HG02588 (cell line): ENCODE measurements around the gene GINS3.

Source experiments
- ATAC-seq: cut with Tn5 transposase; IDR thresholded peaks from one replicate; pipeline ENCODE4 v1.9.1; 2021; ENCODE audit warnings: mild to moderate bottlenecking, moderate library complexity; ENCODE audit not compliant: unreplicated experiment

The GINS3 gene

GRCh38 chr16:58421529-58421928, 29.3 kb downstream of the GINS3 start:
- no peak for ATAC-seq

GRCh38 chr16:58422809-58423208, 30.5 kb downstream of the GINS3 start:
- ATAC-seq: no peak

GRCh38 chr16:58425245-58425644, 33.0 kb downstream of the GINS3 start:
- ATAC-seq: no peak

DNA sequence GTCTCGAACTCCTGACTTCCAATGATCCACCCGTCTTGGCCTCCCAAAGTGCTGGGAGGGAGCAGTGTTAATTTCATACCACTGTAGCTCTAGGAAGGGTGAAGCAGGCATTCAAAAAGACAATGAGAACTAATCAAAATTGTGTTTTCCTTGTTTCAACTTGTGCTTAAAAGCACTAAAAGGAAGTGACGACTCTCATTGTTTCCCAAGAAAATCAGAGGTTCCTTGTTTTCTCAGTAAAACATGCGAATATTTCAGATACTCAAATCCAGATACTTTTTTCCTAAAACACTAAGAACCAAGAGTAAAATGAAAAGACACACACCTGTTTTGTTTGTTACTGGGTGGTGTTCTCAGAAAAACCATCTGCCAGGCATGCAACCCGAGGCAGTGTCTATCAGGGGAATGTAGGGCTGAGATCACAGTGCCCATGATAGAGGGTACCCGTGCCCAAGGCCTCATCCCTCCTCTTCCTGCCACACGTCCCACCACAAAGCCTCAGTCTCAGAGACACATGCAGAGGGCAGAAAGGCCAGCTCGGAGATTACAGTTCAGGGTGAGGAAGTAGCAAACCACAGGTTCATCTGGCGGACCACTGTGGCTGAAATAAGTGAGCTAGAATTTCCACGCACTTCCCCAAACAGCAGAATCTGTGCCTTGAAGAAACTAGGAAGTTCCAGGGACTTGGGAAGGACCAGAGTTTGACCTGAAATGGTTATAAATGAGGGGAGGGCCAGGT, 33.7 kb downstream of the GINS3 start:
- ATAC-seq: peak; percentile 72

GRCh38 chr16:58426966-58427365, 34.7 kb downstream of the GINS3 start:
- no peak for ATAC-seq

DNA sequence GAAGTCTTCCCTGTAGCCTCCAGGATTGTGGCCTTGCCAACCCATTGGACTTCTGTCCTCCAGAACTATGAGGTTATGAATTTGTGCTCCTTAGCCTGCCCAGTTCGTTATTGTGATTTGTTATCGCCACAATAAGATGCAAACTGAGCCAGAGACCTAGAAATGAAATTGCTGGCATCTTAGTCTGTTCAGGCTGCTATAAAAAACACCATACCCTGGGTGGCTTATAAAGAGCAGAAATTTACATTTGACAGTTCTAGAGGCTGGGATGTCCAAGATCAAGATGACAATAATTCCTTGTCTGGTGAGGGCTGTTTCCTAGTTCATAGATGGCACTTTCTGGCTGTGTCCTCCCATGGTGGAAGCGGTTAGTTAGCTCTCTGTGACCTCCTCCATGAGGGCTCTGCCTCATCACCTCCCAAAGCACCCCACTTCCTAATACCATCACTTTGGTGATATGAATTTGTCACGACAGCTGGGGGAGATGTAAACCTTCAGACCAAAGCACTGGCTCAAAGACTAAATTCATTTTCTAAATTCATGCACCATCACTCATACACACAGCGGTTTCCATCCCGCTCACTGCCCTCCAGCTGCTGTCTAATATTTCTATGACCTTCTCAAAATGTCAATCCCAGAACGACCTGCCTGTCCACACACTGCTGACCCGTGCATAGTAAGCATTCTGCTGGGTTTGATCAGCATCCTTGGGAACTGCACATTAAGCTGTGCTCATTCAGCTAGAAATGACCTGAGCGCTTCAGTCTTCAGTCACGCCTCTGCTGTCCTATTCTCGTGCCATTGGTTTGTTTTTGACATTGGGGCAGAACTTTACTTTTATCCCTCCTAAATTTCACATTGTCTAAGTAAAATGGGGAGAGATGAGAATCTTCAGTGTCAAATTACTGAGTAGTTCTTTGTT, 36.6 kb downstream of the GINS3 start:
- ATAC-seq: no peak

- ATAC-seq: no peak
Observed at GRCh38 chr16:58430718-58431117, 38.4 kb downstream of the GINS3 start.

DNA sequence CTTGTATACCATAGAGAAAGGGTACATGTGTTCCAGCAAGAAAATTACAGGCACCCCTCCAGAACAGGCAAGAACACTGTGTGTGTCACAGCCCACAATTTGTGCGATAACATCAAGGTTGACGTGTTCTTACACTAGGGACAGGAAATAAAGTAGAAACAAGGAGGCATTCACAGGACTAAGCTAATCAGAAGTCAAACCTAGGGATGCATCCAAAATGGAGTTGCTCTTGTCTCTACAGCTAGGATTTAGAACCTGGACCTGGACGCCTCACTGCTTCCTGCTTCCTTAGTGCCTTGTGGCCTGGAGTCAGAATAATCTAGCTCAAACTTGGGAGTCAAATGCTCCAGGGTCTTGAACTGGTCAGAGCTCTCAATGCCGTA, 41.3 kb downstream of the GINS3 start:
- no peak for ATAC-seq

- no peak for ATAC-seq
Observed at GRCh38 chr16:58435779-58436178, 43.5 kb downstream of the GINS3 start.

GRCh38 chr16:58440131-58440530, 47.9 kb downstream of the GINS3 start:
- no peak for ATAC-seq

DNA sequence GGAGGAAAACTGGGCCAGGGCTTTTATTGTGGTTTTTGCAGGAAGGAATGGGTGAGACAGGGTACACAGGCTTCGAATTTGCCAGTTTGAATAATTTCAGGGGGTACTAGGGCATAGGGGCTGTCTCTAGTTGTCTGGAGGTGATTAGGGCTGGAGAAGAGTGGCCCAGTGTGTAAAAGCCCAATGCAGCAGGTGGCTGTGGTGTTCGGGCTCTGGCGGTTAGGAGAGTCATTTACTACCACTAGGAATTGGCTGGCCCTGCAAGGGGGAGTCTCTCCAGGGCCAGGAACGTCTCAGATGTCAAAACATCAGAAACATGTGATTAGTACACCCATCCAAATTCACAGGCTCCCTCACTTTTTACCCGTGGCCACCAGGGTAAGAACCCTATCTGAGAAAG, 50.3 kb downstream of the GINS3 start:
- no peak for ATAC-seq

GRCh38 chr16:58443783-58444182, 51.5 kb downstream of the GINS3 start:
- ATAC-seq: no peak

- no peak for ATAC-seq
Observed at GRCh38 chr16:58444265-58444664, 52.0 kb downstream of the GINS3 start.

DNA sequence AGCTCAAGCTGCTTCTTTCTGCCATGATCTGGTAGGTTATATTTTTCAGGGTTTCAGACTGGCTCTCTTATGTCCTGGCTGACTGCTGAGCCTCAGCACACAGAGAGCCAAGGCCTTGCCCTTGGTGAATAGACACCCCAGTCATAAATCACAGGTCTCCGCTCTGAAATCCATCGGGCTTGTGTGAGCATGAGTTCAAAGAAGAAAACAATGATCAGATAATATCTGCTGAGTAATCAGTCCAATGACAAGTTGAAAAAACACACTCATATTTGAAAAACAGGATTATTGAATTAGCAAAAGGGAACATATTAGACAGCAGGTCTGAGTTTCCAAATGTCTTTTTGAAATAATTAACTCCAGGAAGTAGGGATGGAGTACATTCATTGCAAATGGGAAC, 56.6 kb downstream of the GINS3 start:
- ATAC-seq: no peak

DNA sequence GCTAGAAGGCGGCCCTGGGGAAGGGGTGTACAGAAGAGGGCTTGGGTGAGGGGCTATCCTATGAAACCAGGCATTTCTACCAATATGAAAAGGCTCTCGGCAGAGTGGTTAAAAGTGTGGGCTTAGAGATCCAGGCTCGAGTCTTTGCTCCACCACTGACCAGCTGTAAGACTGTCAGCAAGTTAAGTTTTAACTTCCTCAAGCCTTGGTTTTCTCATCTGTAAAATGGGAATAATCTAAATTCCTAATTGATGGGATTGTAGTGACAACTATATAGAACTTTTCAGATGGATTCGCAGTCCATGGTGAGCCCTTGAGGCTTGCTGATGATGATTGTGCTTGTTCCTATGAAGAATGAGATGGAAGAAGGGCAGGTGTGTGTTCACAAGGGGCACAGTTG, 57.0 kb downstream of the GINS3 start:
- ATAC-seq: no peak

DNA sequence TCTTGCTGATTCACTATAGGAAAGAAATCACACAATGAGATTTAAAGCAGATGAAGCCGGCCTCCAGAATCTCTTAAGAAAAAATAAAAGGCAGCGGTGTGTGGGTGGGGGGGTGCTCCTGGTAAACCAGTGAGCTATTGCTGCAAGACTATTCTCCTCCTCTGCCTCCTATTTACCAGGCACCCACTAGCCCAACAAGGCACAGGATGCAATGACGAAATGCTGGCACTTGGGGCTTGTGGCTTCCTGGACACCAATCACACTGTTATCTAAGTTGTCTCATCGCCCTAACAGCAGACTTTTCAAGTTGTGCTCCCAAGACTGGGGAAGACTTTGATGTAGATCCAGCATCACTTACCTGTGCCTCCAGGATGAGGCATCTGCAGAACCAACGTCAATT, 57.5 kb downstream of the GINS3 start:
- no peak for ATAC-seq

DNA sequence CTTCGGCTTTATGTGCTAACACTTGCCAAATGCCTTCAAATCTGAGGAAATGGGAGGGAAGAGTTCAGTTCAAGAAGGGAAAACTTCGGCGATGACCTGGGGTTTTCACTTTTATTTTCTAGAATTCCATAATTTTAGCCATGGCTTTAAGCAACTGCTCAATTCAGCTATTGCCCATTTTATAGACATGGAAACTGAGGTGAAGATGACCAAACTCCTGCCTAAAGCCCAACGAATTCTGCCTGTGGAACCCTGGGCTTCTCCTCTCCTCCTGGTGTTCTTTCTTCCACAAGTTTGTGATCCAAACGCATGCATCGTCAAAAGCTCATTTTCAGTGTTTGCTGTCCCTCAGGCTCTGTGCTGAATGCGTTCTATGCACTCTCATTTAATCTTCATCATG, 58.3 kb downstream of the GINS3 start:
- no peak for ATAC-seq

- no peak for ATAC-seq
Observed at GRCh38 chr16:58451265-58451689, 59.0 kb downstream of the GINS3 start.

GRCh38 chr16:58451945-58452401, 59.7 kb downstream of the GINS3 start:
- ATAC-seq: no peak

DNA sequence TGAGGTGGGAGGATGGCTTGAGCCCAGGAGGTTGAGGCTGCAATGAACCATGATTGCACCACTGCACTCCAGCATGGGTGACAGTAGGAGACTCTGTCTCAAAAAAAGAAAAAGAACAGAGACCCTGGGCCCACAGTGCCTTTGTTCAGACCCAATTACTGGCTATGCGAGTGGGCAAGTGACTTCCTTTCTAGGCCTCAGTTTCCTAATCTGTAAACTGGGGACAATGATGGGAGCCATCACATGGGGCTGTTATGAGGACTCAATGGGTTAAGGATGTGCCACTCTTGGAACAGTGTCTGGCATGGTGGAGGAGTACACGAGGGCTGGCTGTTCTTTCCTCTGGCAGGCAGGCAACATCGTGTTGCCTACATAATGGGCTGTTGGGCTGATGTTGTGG, 60.4 kb downstream of the GINS3 start:
- no peak for ATAC-seq

DNA sequence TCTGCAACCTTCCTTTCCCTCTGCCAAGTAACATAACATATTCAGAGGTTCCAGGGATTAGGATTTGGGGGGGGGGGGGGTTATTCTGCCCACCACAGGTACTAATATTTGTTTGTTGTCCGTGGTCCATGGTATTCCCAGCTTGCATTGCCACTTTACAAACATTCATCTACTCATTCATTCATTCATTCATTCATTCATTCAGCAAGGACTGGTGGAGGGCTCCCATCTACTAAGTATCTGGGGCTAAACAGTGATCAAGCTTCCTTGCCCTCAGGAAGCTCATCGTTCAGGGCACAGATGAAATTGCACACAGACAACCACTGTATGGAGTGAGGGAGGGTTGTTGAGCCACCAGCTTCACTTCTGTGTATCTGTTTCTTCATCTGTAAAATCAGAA, 61.9 kb downstream of the GINS3 start:
- no peak for ATAC-seq

DNA sequence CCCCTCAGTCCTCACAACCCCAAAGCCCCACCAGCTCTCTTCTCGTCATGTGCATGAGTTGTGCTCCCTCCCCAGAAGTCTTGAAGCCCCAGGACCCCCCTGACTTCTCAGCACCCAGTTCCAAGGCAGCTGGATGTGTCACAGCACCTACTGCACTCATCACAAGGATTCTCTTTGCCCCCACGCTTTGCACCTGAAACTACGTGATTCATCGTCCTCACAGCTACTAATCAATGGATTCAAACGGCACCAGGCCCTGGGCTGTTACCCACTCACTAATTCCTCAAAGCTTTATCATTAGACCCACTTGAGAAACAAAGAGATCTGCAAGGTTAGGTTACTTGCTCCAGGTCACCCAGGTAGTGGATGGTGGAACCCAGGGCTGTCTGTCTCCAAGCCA, 62.6 kb downstream of the GINS3 start:
- no peak for ATAC-seq
